ENCODE measurements around the gene FXR2.

The FXR2 gene

DNA sequence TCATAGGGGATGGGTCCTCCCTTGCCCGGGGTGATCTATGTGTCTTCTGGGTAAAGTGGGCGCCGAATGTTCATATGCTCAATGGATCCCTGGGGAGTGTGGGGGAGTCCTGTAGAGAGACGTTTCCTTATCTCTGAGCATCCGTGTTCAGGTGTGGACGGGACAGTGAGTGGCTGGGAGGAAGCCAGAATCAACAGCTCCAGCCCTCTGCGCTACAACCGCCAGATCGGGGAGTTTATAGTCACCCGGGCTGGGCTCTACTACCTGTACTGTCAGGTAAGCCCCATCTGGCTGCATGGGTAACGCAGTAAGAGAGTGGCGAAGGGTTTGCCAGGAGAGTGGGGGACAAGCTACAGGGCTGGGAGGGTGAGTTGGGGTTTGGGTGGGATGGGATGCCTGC, 58.1 kb downstream of the FXR2 start:
- TF ChIP-seq, protein P1, sequence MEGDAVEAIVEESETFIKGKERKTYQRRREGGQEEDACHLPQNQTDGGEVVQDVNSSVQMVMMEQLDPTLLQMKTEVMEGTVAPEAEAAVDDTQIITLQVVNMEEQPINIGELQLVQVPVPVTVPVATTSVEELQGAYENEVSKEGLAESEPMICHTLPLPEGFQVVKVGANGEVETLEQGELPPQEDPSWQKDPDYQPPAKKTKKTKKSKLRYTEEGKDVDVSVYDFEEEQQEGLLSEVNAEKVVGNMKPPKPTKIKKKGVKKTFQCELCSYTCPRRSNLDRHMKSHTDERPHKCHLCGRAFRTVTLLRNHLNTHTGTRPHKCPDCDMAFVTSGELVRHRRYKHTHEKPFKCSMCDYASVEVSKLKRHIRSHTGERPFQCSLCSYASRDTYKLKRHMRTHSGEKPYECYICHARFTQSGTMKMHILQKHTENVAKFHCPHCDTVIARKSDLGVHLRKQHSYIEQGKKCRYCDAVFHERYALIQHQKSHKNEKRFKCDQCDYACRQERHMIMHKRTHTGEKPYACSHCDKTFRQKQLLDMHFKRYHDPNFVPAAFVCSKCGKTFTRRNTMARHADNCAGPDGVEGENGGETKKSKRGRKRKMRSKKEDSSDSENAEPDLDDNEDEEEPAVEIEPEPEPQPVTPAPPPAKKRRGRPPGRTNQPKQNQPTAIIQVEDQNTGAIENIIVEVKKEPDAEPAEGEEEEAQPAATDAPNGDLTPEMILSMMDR (conservative IDR thresholded peaks at IDR 0.05): no peak
- peak overlapping the region; percentile 87 for H3K27ac ChIP-seq

- TF ChIP-seq, protein P1 (conservative IDR thresholded peaks at IDR 0.05): no peak
- no peak overlapping the region for H3K27ac ChIP-seq
These were observed 59.3 kb downstream of the FXR2 start for GRCh38 chr17:7555320-7555948.

DNA sequence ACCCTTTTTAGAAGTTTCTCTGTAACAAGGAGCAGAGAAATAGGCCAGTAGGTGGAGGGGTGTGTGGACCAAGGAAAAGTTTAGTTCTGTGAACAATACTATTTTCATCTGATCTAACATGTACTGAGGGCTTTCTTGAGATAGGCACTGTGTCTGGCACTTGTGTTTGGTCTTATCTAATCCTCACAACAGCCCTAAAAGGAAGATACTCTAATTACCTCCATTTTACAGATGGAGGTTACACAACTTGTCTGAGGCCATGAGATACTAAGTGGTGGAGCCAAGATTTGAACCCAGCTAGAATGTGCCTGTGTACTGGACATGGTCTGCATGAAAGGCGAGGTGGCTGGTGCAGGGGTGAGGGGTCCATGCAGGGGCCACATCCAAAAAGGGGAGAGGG, 61.3 kb downstream of the FXR2 start:
- no peak overlapping the region for H3K27ac ChIP-seq
- TF ChIP-seq, protein P1 (conservative IDR thresholded peaks at IDR 0.05): no peak

DNA sequence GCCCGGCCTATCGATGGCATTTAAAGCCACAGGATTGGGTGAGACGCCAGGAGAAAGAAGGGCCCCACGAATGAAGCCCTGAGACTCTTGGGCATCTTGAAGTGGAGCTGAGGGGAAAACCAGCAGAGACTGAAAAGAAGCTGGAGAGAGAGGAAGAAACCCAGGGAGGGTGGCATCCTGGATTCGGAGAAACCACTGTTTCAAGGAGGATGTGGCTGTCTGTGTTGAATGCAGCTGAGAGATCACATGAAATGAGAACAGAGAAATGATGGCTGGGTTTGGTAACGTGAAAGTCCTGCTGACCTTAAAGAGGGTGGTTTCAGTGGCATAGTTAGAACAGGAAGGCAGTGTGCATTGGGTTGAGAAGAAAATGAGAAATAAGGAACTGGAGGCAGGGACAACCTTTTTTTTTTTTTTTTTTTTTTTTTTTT, 62.1 kb downstream of the FXR2 start:
- no peak overlapping the region for H3K27ac ChIP-seq
- TF ChIP-seq, protein P1 (conservative IDR thresholded peaks at IDR 0.05): no peak

DNA sequence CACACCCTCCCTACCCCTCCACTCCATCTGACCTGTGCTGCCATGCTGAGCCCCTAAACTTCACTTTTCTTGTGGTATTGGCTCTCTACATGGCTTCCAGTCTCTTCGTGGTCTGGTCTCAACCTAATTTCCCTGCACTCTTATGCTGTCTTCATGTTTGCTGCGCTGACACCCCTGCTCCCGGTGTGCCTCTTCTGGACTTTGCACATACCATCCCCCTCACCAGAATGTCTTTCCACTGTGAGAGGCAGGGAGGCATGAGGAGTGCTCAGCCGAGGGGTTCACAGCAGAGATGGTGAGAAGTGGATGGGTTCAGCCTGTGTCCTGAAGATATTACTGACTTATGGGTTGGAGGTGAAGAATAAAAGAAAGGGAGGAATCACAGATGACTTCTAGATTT, 63.3 kb downstream of the FXR2 start:
- TF ChIP-seq, protein P1 (conservative IDR thresholded peaks at IDR 0.05): no peak
- H3K27ac ChIP-seq: no peak overlapping the region

GRCh38 chr17:7550344-7550743, 64.4 kb downstream of the FXR2 start:
- H3K27ac ChIP-seq: no peak overlapping the region
- TF ChIP-seq, protein P1 (conservative IDR thresholded peaks at IDR 0.05): no peak

DNA sequence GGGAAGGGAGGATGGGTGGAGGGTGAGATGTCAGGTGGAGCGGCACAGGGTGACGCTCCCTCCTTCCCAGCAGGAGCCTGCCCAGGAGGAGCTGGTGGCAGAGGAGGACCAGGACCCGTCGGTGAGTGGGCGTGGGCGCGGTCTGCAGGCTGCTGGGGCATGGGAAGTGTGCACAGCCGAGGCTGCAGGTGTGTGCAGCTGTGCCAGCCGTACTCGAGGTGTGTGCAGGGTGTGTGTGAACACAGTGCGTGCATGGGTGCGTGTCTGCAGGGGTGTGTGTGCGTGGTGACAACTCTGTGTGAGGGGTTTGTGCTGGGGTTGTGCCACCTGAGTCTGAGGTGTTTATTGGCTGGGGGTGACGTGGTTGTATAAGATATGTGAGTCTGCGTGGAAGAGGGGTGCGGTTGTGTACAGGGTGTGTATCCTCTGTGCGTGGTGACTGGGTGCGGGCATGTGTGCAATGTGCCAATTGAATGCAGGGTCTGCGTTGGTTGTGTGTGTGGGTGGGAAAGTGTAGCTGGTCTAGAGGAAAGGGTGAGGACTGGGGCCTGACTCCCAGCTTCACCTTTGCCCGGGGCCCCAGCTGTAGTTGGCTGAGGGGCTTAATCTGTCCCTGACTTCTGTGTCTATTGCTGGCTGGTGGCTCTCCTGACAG, 65.2 kb downstream of the FXR2 start:
- TF ChIP-seq, protein P1 (conservative IDR thresholded peaks at IDR 0.05): 0 out of 2 replicates have a peak, but pooled peaks have one; percentile 0
- peak overlapping the region; percentile 68 for H3K27ac ChIP-seq

All from VCaP (cell line).